HAP-1 (cell line): ENCODE results near the gene PABPN1L.

ENCODE experiments used
- DNase-seq, 2 experiments: peaks; one replicate each; pipeline ENCODE4 v3.0.0-alpha.2; 2016 to 2020; ENCODE audit warnings: low spot score in 2 of 2
- H3K27me3 ChIP-seq: fragments of 250-450 bp; sonication (Bioruptor Pico); 2 replicates; pipeline ENCODE4 v1.5.1; 2020; ENCODE audit warnings: low read depth, mild to moderate bottlenecking, moderate library complexity
- H3K36me3 ChIP-seq: fragments of 250-450 bp; sonication (Bioruptor Pico); replicated peaks from 2 replicates; pipeline ENCODE4 v1.5.1; 2020; ENCODE audit warnings: mild to moderate bottlenecking
- H3K4me1 ChIP-seq: fragments of 250-450 bp; sonication (Bioruptor Pico); 2 replicates; pipeline ENCODE4 v1.5.1; 2020; ENCODE audit warnings: mild to moderate bottlenecking
- H3K4me3 ChIP-seq: fragments of 250-450 bp; sonication (Bioruptor Pico); 2 replicates; pipeline ENCODE4 v1.5.1; 2020; ENCODE audit warnings: mild to moderate bottlenecking, moderate library complexity
- H3K9me3 ChIP-seq: fragments of 250-450 bp; sonication (Bioruptor Pico); 2 replicates; pipeline ENCODE4 v1.5.1; 2020; ENCODE audit warnings: mild to moderate bottlenecking, moderate library complexity
- in situ Hi-C: fragments of 300-500 bp; cut with MboI; formaldehyde crosslinking; loops from 3 replicates; pipeline ENCODE4 v1.14.3; 2020; ENCODE audit warnings: low sequenced_read_pairs, inconsistent platforms, mixed read lengths

Gene PABPN1L

GRCh38 chr16:88866151-88866920, at the start of gene PABPN1L:
Gene PABPN1L (minus strand): TSS chr16:88866660. CDS start chr16:88866606, 54 bp downstream.
- no peaks in the 10 kb centered on the region for H3K4me1 ChIP-seq
- H3K36me3 ChIP-seq, result no peaks in the 10 kb centered on the region
- H3K27me3 ChIP-seq, result peaks cover 26% of the 10 kb centered on the region
- H3K9me3 ChIP-seq, result no peaks in the 10 kb centered on the region
- DNase-seq, result no peak
- in situ Hi-C loops, result no loop called here
- H3K4me3 ChIP-seq, result no peak within 1 kb of the TSS

- in situ Hi-C loops, result no loop called here
- Histone ChIP-seq H3K4me3 (no peak overlapping the region), H3K36me3 (no peaks in the 10 kb centered on the region), H3K9me3 (no peaks in the 10 kb centered on the region), H3K4me1 (no peaks in the 10 kb centered on the region), H3K27me3 (no peaks in the 10 kb centered on the region)
- no peak for DNase-seq
Measured at GRCh38 chr16:88915639-88916327, 49.3 kb upstream of the PABPN1L start.

GRCh38 chr16:88914750-88915368, 48.4 kb upstream of the PABPN1L start:
- in situ Hi-C loops, result no loop called here
- Histone ChIP-seq H3K4me1 (no peaks in the 10 kb centered on the region), H3K9me3 (no peaks in the 10 kb centered on the region), H3K27me3 (no peaks in the 10 kb centered on the region), H3K36me3 (no peaks in the 10 kb centered on the region), H3K4me3 (no peak overlapping the region)
- no peak for DNase-seq

GRCh38 chr16:88913870-88914269, 47.4 kb upstream of the PABPN1L start:
- no peaks in the 10 kb centered on the region for H3K36me3 ChIP-seq
- no peaks in the 10 kb centered on the region for H3K9me3 ChIP-seq
- in situ Hi-C loops, result no loop called here
- H3K27me3 ChIP-seq, result no peaks in the 10 kb centered on the region
- H3K4me3 ChIP-seq, result no peak overlapping the region
- no peak for DNase-seq
- no peaks in the 10 kb centered on the region for H3K4me1 ChIP-seq

- Histone ChIP-seq H3K36me3 (no peaks in the 10 kb centered on the region), H3K4me3 (no peak overlapping the region), H3K4me1 (no peaks in the 10 kb centered on the region), H3K27me3 (no peaks in the 10 kb centered on the region), H3K9me3 (no peaks in the 10 kb centered on the region)
- no peak for DNase-seq
- in situ Hi-C loops, result no loop called here
Measured at GRCh38 chr16:88913001-88913612, 46.6 kb upstream of the PABPN1L start.

- H3K9me3 ChIP-seq, result no peaks in the 10 kb centered on the region
- no peaks in the 10 kb centered on the region for H3K4me1 ChIP-seq
- H3K36me3 ChIP-seq, result no peaks in the 10 kb centered on the region
- H3K4me3 ChIP-seq, result no peak overlapping the region
- no peak for DNase-seq
- no peaks in the 10 kb centered on the region for H3K27me3 ChIP-seq
- in situ Hi-C loops, result no loop called here
Measured at GRCh38 chr16:88912556-88912955, 46.1 kb upstream of the PABPN1L start.

- in situ Hi-C loops, result no loop called here
- DNase-seq, result no peak
- Histone ChIP-seq H3K4me1 (no peaks in the 10 kb centered on the region), H3K27me3 (no peaks in the 10 kb centered on the region), H3K4me3 (no peak overlapping the region), H3K36me3 (no peaks in the 10 kb centered on the region), H3K9me3 (no peaks in the 10 kb centered on the region)
Measured at GRCh38 chr16:88911946-88912310, 45.5 kb upstream of the PABPN1L start.

GRCh38 chr16:88911136-88911945, 44.9 kb upstream of the PABPN1L start:
- Histone ChIP-seq H3K36me3 (no peaks in the 10 kb centered on the region), H3K4me3 (no peak overlapping the region), H3K9me3 (no peaks in the 10 kb centered on the region), H3K4me1 (no peaks in the 10 kb centered on the region), H3K27me3 (no peaks in the 10 kb centered on the region)
- DNase-seq, result no peak
- in situ Hi-C loops, result no loop called here

- Histone ChIP-seq H3K36me3 (no peaks in the 10 kb centered on the region), H3K4me1 (no peaks in the 10 kb centered on the region), H3K27me3 (no peaks in the 10 kb centered on the region), H3K9me3 (no peaks in the 10 kb centered on the region), H3K4me3 (no peak overlapping the region)
- in situ Hi-C loops, result no loop called here
- DNase-seq, result no peak
Measured at GRCh38 chr16:88910284-88911135, 44.0 kb upstream of the PABPN1L start.

- Histone ChIP-seq H3K4me1 (no peaks in the 10 kb centered on the region), H3K9me3 (no peaks in the 10 kb centered on the region), H3K36me3 (no peaks in the 10 kb centered on the region), H3K4me3 (no peak overlapping the region), H3K27me3 (no peaks in the 10 kb centered on the region)
- in situ Hi-C loops, result no loop called here
- no peak for DNase-seq
Measured at GRCh38 chr16:88909431-88910210, 43.2 kb upstream of the PABPN1L start.

- Histone ChIP-seq H3K27me3 (no peaks in the 10 kb centered on the region), H3K9me3 (no peaks in the 10 kb centered on the region), H3K4me3 (no peak overlapping the region), H3K36me3 (no peaks in the 10 kb centered on the region), H3K4me1 (no peaks in the 10 kb centered on the region)
- in situ Hi-C loops, result no loop called here
- DNase-seq, result no peak
Measured at GRCh38 chr16:88908307-88908706, 41.8 kb upstream of the PABPN1L start.

GRCh38 chr16:88907768-88908167, 41.3 kb upstream of the PABPN1L start:
- no peak for DNase-seq
- in situ Hi-C loops, result no loop called here
- Histone ChIP-seq H3K36me3 (no peaks in the 10 kb centered on the region), H3K9me3 (no peaks in the 10 kb centered on the region), H3K4me3 (no peak overlapping the region), H3K4me1 (no peaks in the 10 kb centered on the region), H3K27me3 (no peaks in the 10 kb centered on the region)
